LNCaP clone FGC (cell line): ENCODE measurements around the gene CASP14.
"Not testable (repeated sequence)": the region's sequence is repeated elsewhere in the genome, so short reads cannot be mapped to it uniquely, and the experiment has no call there.

Source experiments
- DNase-seq: peaks from one replicate; pipeline ENCODE4 v3.0.0-alpha.2; 2011; ENCODE audit warnings: low read depth
- H3K4me3 ChIP-seq: 2 replicates; pipeline ENCODE4 v1.5.1; 2011; ENCODE audit warnings: mild to moderate bottlenecking, low read depth, low read length, control low read depth
- CTCF ChIP-seq: IDR thresholded peaks from 2 replicates; pipeline ENCODE4 v1.5.1; 2012; ENCODE audit warnings: mild to moderate bottlenecking; ENCODE audit not compliant: control insufficient read depth, insufficient read depth; ENCODE audit errors: extremely low read depth

Gene CASP14

GRCh38 chr19:15072930-15073647 is 23.8 kb downstream of the CASP14 start:
- no peak for TF ChIP-seq CTCF
- DNase-seq: peak; percentile 19
- no peak overlapping the region for H3K4me3 ChIP-seq

GRCh38 chr19:15074371-15074770 is 25.1 kb downstream of the CASP14 start:
- TF ChIP-seq CTCF: no peak
- no peak overlapping the region for H3K4me3 ChIP-seq
- no peak for DNase-seq

- no peak for DNase-seq
- no peak overlapping the region for H3K4me3 ChIP-seq
- TF ChIP-seq CTCF: no peak
These were observed 26.5 kb downstream of the CASP14 start for GRCh38 chr19:15075806-15076205.

GRCh38 chr19:15080002-15080401 is 30.7 kb downstream of the CASP14 start:
- not testable (repeated sequence) for DNase-seq, H3K4me3 ChIP-seq

- DNase-seq: no peak
- no peak within 1 kb of the TSS for H3K4me3 ChIP-seq
- no peak for TF ChIP-seq CTCF
These were observed 32.6 kb downstream of the CASP14 start, which contains the start of gene OR1I1 for GRCh38 chr19:15081911-15082310. Gene OR1I1, plus strand, starts transcription at chr19:15082211. Its CDS starts 4,855 bp downstream, at chr19:15087066.

GRCh38 chr19:15087182-15087581 is 37.9 kb downstream of the CASP14 start:
- no peak for DNase-seq
- H3K4me3 ChIP-seq: no peak overlapping the region
- TF ChIP-seq CTCF: no peak

- DNase-seq: peak; percentile 38
- peak; percentile 55 for TF ChIP-seq CTCF
- H3K4me3 ChIP-seq: no peak overlapping the region
These were observed 42.9 kb downstream of the CASP14 start for GRCh38 chr19:15091918-15092753.
